Measurements from ENCODE around the gene TNXB.

TNXB gene

DNA sequence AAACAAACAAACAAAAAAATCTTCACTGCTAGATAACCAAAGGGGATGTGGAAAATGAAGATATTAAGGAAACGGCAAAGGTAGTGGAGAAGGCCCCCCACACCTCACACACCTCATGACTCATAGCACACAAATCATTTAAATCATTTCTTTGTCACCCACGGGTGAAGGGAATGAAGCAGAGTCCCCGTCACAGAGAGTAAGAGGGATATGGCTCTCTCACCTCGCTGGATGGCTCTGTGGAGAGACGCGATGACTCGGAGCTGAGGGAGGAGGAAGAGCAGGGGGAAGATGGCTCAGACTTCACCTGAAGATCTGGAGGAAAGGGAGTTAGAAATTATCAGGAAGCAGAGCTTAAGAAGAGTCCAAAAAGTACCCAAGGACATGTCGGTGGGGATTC is 17.7 kb upstream of the TNXB start:
- no peak overlapping the region for H3K9ac ChIP-seq (ENCODE audit: low read length)
- H3K36me3 ChIP-seq (ENCODE audit: control insufficient read depth, insufficient read depth, low read length): peaks cover 2% of the 10 kb centered on the region
- H3K23ac ChIP-seq (ENCODE audit: low read length): no peak overlapping the region
- no peak overlapping the region for H2BK120ac ChIP-seq (ENCODE audit: low read depth, low read length)
- H3K4me3 ChIP-seq (ENCODE audit: low read length): no peak overlapping the region
- peaks cover 4% of the 10 kb centered on the region for H3K79me2 ChIP-seq (ENCODE audit: control insufficient read depth, insufficient read depth, low read length)
- H3K27ac ChIP-seq (ENCODE audit: low read depth, low read length): no peak overlapping the region
- no peak overlapping the region for H4K8ac ChIP-seq (ENCODE audit: low read depth, low read length)
- no peak overlapping the region for H2BK5ac ChIP-seq (ENCODE audit: low read length)
- H2AK5ac ChIP-seq (ENCODE audit: low read length): no peak overlapping the region
- H3K4me2 ChIP-seq (ENCODE audit: low read length): no peak overlapping the region
- no peak overlapping the region for H3K4ac ChIP-seq (ENCODE audit: low read depth, low read length)
- H3K79me1 ChIP-seq (ENCODE audit: low read length): peaks cover 12% of the 10 kb centered on the region
- H2BK15ac ChIP-seq (replicated peaks; ENCODE audit: low read depth): no peak overlapping the region
- H3K18ac ChIP-seq (ENCODE audit: low read length): no peak overlapping the region
- DNase-seq: no peak
- H3K27me3 ChIP-seq (ENCODE audit: insufficient read depth, low read length, poor library complexity): no peaks in the 10 kb centered on the region
- peaks cover 5% of the 10 kb centered on the region for H3K4me1 ChIP-seq (ENCODE audit: control insufficient read depth, low read depth, low read length)
- no peak overlapping the region for H3K56ac ChIP-seq (ENCODE audit: low read length)
- WGBS (ENCODE audit: extremely low coverage, insufficient coverage, low lambda C conversion rate): no CpG with 5 or more reads among the region's 8 CpGs
- no peak overlapping the region for H4K5ac ChIP-seq (ENCODE audit: low read length)

GRCh38 chr6:32123681-32124080 is 14.5 kb upstream of the TNXB start:
- Histone ChIP-seq H3K18ac (ENCODE audit: low read length) (no peak overlapping the region), H2AK5ac (ENCODE audit: low read length) (no peak overlapping the region), H4K5ac (ENCODE audit: low read length) (no peak overlapping the region), H3K4ac (ENCODE audit: low read depth, low read length) (no peak overlapping the region), H3K23ac (ENCODE audit: low read length) (no peak overlapping the region), H3K4me3 (ENCODE audit: low read length) (no peak overlapping the region), H3K79me1 (ENCODE audit: low read length) (peaks cover 4% of the 10 kb centered on the region), H3K9ac (ENCODE audit: low read length) (no peak overlapping the region), H3K4me1 (ENCODE audit: control insufficient read depth, low read depth, low read length) (no peaks in the 10 kb centered on the region), H2BK5ac (ENCODE audit: low read length) (no peak overlapping the region), H2BK15ac (replicated peaks; ENCODE audit: low read depth) (no peak overlapping the region), H3K27ac (ENCODE audit: low read depth, low read length) (no peak overlapping the region), H3K36me3 (ENCODE audit: control insufficient read depth, insufficient read depth, low read length) (peaks cover 2% of the 10 kb centered on the region), H3K4me2 (ENCODE audit: low read length) (no peak overlapping the region), H3K27me3 (ENCODE audit: insufficient read depth, low read length, poor library complexity) (no peaks in the 10 kb centered on the region), H3K79me2 (ENCODE audit: control insufficient read depth, insufficient read depth, low read length) (no peaks in the 10 kb centered on the region), H2BK120ac (ENCODE audit: low read depth, low read length) (no peak overlapping the region), H4K8ac (ENCODE audit: low read depth, low read length) (no peak overlapping the region), H3K56ac (ENCODE audit: low read length) (no peak overlapping the region)
- DNase-seq: no peak
- no CpG with 5 or more reads among the region's 4 CpGs for WGBS (ENCODE audit: extremely low coverage, insufficient coverage, low lambda C conversion rate)

DNA sequence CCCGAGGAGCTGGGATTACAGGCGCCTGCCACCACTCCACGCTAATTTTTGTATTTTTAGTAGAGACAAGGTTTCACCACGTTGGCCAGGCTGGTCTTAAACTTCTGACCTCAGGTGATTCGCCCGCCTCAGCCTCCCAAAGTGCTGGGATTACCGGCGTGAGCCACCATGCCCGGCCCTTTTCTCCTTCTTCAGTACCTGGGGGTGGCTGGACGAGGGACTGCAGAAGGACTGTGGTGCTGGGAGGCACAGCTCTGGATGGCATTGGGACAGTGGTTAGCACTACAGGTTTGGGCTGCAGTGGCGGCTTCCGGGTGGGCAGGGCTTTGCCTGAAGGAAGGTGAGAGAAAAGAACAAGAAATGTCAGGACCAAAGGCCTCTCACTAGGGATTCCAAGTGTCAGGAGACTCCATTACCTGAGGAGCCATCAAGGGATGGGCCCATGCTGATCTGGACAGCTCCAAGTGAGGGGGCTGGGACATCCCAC is 11.5 kb upstream of the TNXB start:
- no peak for DNase-seq
- H3K56ac ChIP-seq (ENCODE audit: low read length): no peak overlapping the region
- no peaks in the 10 kb centered on the region for H3K4me1 ChIP-seq (ENCODE audit: control insufficient read depth, low read depth, low read length)
- H3K27me3 ChIP-seq (ENCODE audit: insufficient read depth, low read length, poor library complexity): no peaks in the 10 kb centered on the region
- H2BK15ac ChIP-seq (replicated peaks; ENCODE audit: low read depth): no peak overlapping the region
- no peak overlapping the region for H4K8ac ChIP-seq (ENCODE audit: low read depth, low read length)
- no peak overlapping the region for H3K4me3 ChIP-seq (ENCODE audit: low read length)
- no peak overlapping the region for H3K9ac ChIP-seq (ENCODE audit: low read length)
- no peak overlapping the region for H3K4ac ChIP-seq (ENCODE audit: low read depth, low read length)
- no peak overlapping the region for H3K4me2 ChIP-seq (ENCODE audit: low read length)
- H2BK120ac ChIP-seq (ENCODE audit: low read depth, low read length): no peak overlapping the region
- H4K5ac ChIP-seq (ENCODE audit: low read length): no peak overlapping the region
- no CpG with 5 or more reads among the region's 12 CpGs for WGBS (ENCODE audit: extremely low coverage, insufficient coverage, low lambda C conversion rate)
- no peak overlapping the region for H3K18ac ChIP-seq (ENCODE audit: low read length)
- H3K23ac ChIP-seq (ENCODE audit: low read length): no peak overlapping the region
- H3K36me3 ChIP-seq (ENCODE audit: control insufficient read depth, insufficient read depth, low read length): peaks cover 2% of the 10 kb centered on the region
- H3K79me1 ChIP-seq (ENCODE audit: low read length): no peaks in the 10 kb centered on the region
- no peak overlapping the region for H2AK5ac ChIP-seq (ENCODE audit: low read length)
- H2BK5ac ChIP-seq (ENCODE audit: low read length): no peak overlapping the region
- no peaks in the 10 kb centered on the region for H3K79me2 ChIP-seq (ENCODE audit: control insufficient read depth, insufficient read depth, low read length)
- no peak overlapping the region for H3K27ac ChIP-seq (ENCODE audit: low read depth, low read length)

DNA sequence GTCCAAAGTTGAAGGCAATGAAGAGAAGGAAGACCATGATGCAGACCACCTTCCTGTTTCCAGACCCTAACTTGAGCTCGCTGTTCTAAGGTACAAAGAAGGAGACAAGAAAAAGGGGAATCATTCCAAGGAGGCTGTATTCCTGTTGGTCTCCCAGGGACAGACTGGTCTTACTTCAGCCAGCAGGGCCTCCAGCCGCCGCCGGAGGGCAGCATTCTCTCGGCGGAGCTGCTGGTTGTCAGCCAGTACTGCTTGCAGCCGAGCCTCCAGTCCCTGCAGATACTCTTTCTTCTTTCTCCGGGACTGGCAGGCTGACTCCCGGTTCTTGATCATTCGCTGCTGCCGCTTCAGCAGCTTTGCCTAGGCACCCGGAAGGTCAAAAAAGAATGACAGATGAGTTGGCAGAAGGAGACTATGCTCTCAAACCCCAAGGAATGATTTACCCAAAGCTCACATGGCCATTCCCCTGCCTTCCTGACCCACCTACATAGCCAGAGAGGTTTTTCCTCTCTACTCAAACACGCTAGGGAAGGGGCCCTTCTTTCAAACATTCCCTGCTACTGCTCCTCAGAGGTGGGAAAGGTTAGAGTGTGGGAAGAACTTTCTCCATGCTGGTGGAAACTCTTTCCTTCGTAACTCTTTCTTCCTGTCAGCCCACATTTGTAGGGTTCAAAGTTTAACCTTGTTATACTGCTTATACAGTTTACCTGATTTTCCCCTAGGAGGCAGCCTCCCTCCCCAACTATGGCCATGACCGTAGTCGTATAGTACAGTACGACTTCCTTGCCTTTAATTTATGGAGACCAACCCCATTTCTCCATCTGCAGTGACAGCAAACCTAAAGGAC is 9.9 kb upstream of the TNXB start:
- Histone ChIP-seq H3K79me2 (ENCODE audit: control insufficient read depth, insufficient read depth, low read length) (no peaks in the 10 kb centered on the region), H3K18ac (ENCODE audit: low read length) (no peak overlapping the region), H2BK15ac (replicated peaks; ENCODE audit: low read depth) (no peak overlapping the region), H3K79me1 (ENCODE audit: low read length) (no peaks in the 10 kb centered on the region), H4K5ac (ENCODE audit: low read length) (no peak overlapping the region), H3K36me3 (ENCODE audit: control insufficient read depth, insufficient read depth, low read length) (peaks cover 2% of the 10 kb centered on the region), H3K4ac (ENCODE audit: low read depth, low read length) (no peak overlapping the region), H3K27me3 (ENCODE audit: insufficient read depth, low read length, poor library complexity) (no peaks in the 10 kb centered on the region), H3K9ac (ENCODE audit: low read length) (no peak overlapping the region), H4K8ac (ENCODE audit: low read depth, low read length) (no peak overlapping the region), H3K27ac (ENCODE audit: low read depth, low read length) (no peak overlapping the region), H3K4me2 (ENCODE audit: low read length) (no peak overlapping the region), H3K23ac (ENCODE audit: low read length) (no peak overlapping the region), H3K4me1 (ENCODE audit: control insufficient read depth, low read depth, low read length) (no peaks in the 10 kb centered on the region), H3K4me3 (ENCODE audit: low read length) (no peak overlapping the region), H3K56ac (ENCODE audit: low read length) (no peak overlapping the region), H2BK5ac (ENCODE audit: low read length) (no peak overlapping the region), H2AK5ac (ENCODE audit: low read length) (no peak overlapping the region), H2BK120ac (ENCODE audit: low read depth, low read length) (no peak overlapping the region)
- WGBS (ENCODE audit: extremely low coverage, insufficient coverage, low lambda C conversion rate): no CpG with 5 or more reads among the region's 17 CpGs
- peak; percentile 88 for DNase-seq

DNA sequence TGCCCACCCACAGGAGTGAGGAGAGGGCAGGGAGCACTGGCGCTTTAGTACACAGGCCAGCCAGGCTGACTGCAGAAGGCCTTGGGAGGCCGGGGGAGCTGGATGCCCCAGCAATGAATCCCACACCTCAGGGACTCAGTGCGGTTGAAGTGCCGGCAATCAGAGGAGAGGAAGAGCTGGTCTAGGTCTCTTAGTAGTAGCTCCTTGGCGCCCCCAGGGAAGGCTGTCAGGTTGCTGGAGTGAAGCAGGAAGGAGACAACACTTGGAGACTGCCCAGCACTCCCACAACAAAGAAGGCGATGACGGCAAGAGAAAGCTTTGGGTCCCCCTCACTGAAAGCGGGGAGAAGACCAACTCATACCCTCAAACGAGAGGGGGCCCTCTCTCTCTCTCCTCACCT is 8.3 kb upstream of the TNXB start:
- WGBS (ENCODE audit: extremely low coverage, insufficient coverage, low lambda C conversion rate): no CpG with 5 or more reads among the region's 9 CpGs

More for the DNA sequence above, 8.3 kb upstream of the TNXB start:
- H3K9ac ChIP-seq (ENCODE audit: low read length): no peak overlapping the region
- no peaks in the 10 kb centered on the region for H3K4me1 ChIP-seq (ENCODE audit: control insufficient read depth, low read depth, low read length)
- H3K23ac ChIP-seq (ENCODE audit: low read length): no peak overlapping the region
- no peaks in the 10 kb centered on the region for H3K79me2 ChIP-seq (ENCODE audit: control insufficient read depth, insufficient read depth, low read length)
- H3K4me3 ChIP-seq (ENCODE audit: low read length): no peak overlapping the region
- no peak overlapping the region for H3K4ac ChIP-seq (ENCODE audit: low read depth, low read length)
- peak; percentile 53 for DNase-seq
- no peak overlapping the region for H2BK15ac ChIP-seq (replicated peaks; ENCODE audit: low read depth)
- no peak overlapping the region for H2BK120ac ChIP-seq (ENCODE audit: low read depth, low read length)
- no peaks in the 10 kb centered on the region for H3K79me1 ChIP-seq (ENCODE audit: low read length)
- no peak overlapping the region for H2AK5ac ChIP-seq (ENCODE audit: low read length)
- peaks cover 2% of the 10 kb centered on the region for H3K36me3 ChIP-seq (ENCODE audit: control insufficient read depth, insufficient read depth, low read length)
- no peak overlapping the region for H3K27ac ChIP-seq (ENCODE audit: low read depth, low read length)
- H3K56ac ChIP-seq (ENCODE audit: low read length): no peak overlapping the region
- H3K27me3 ChIP-seq (ENCODE audit: insufficient read depth, low read length, poor library complexity): no peaks in the 10 kb centered on the region
- H2BK5ac ChIP-seq (ENCODE audit: low read length): no peak overlapping the region
- no peak overlapping the region for H4K8ac ChIP-seq (ENCODE audit: low read depth, low read length)
- H3K4me2 ChIP-seq (ENCODE audit: low read length): no peak overlapping the region
- H4K5ac ChIP-seq (ENCODE audit: low read length): no peak overlapping the region
- H3K18ac ChIP-seq (ENCODE audit: low read length): no peak overlapping the region
